PC-9 (cell line): ENCODE measurements around the gene SEC22A. TPM values are rescaled to one million over a fixed set of nuclear protein-coding genes. Genes with fewer than 3 reads are reported as not detected.

Source experiments
- BruUV-seq: library from RNA; stranded (reverse); fragments of 400-500 nt; replicated peaks from 2 replicates; lab custom pipeline; 2021; lab: Mats Ljungman, UMichigan
- CTCF ChIA-PET: fragments of 300-600 bp; sonication (Branson Sonifier 250); formaldehyde crosslinking; loops from one replicate; lab custom pipeline; 2022; ENCODE audit warnings: antibody characterized with exemption; lab: Charles Lee
- POLR2A ChIA-PET: fragments of 300-600 bp; sonication (Branson Sonifier 250); formaldehyde crosslinking; loops from one replicate; lab custom pipeline; 2022; ENCODE audit warnings: antibody characterized with exemption; ENCODE audit not compliant: unreplicated experiment; lab: Charles Lee
- DNase-seq, 2 experiments: peaks; one replicate each; pipeline versions ENCODE4 v3.0.0 to v3.0.0-alpha.2; 2015 to 2022; ENCODE audit warnings: mixed read lengths in 1 of 2
- H2AFZ ChIP-seq: fragments of 200-600 bp; sonication (generic); 2 replicates; pipeline ENCODE4 v1.8.1; 2017; ENCODE audit warnings: antibody characterized with exemption
- H3F3A ChIP-seq: fragments of 200-600 bp; sonication (generic); 2 replicates; pipeline ENCODE4 v1.8.1; 2017; ENCODE audit warnings: antibody characterized with exemption, mild to moderate bottlenecking, low read depth; ENCODE audit not compliant: insufficient read depth
- H3K27ac ChIP-seq: fragments of 200-600 bp; sonication (generic); 2 replicates; pipeline ENCODE4 v1.6.1; 2016; ENCODE audit warnings: mixed run types
- H3K27me3 ChIP-seq: fragments of 200-600 bp; sonication (generic); 2 replicates; pipeline ENCODE4 v1.6.1; 2016; ENCODE audit warnings: low read depth, mixed run types; ENCODE audit not compliant: insufficient read depth
- H3K36me3 ChIP-seq: fragments of 200-600 bp; sonication (generic); 2 replicates; pipeline ENCODE4 v1.6.1; 2016; ENCODE audit warnings: low read depth, mixed run types
- H3K4me1 ChIP-seq: fragments of 200-600 bp; sonication (generic); replicated peaks from 2 replicates; pipeline ENCODE4 v1.6.1; 2016; ENCODE audit warnings: mixed run types; ENCODE audit not compliant: insufficient read depth
- H3K4me2 ChIP-seq: fragments of 200-600 bp; sonication (generic); 2 replicates; pipeline ENCODE4 v1.6.1; 2017; ENCODE audit warnings: mixed run types
- H3K4me3 ChIP-seq: fragments of 200-600 bp; sonication (generic); 2 replicates; pipeline ENCODE4 v1.6.1; 2016; ENCODE audit warnings: mixed run types
- H3K79me2 ChIP-seq: fragments of 200-600 bp; sonication (generic); 2 replicates; pipeline ENCODE4 v1.6.1; 2017; ENCODE audit warnings: low read depth, mixed run types
- H3K9me2 ChIP-seq: fragments of 200-600 bp; sonication (generic); 2 replicates; pipeline ENCODE4 v1.8.1; 2017; ENCODE audit warnings: mild to moderate bottlenecking; ENCODE audit not compliant: insufficient read depth
- H3K9me3 ChIP-seq: fragments of 200-600 bp; sonication (generic); 2 replicates; pipeline ENCODE4 v1.8.1; 2016; ENCODE audit warnings: low read depth; ENCODE audit not compliant: insufficient read depth
- H4K20me1 ChIP-seq: fragments of 200-600 bp; sonication (generic); 2 replicates; pipeline ENCODE4 v1.8.1; 2017; ENCODE audit not compliant: insufficient read depth
- EZH2 ChIP-seq: fragments of 200-600 bp; sonication (generic); IDR thresholded peaks from 2 replicates; pipeline ENCODE4 v1.8.0; 2017; ENCODE audit warnings: antibody characterized with exemption, low read depth
- intact Hi-C: fragments of 100-400 bp; cut with micrococcal nuclease; formaldehyde crosslinking; loops from one replicate; pipeline ENCODE4 v1.10.0; 2022; ENCODE audit not compliant: unreplicated experiment
- total RNA-seq: library from RNA; stranded (reverse); gene quantifications from 2 replicates; pipeline ENCODE4 v1.2.3, GENCODE V29; 2021
- TF ChIP-seq, protein P1 (sequence below): fragments of 200-600 bp; sonication (generic); conservative IDR thresholded peaks from 2 replicates; pipeline ENCODE4 v1.6.1; 2017; ENCODE audit warnings: mixed run types, antibody characterized with exemption, mild to moderate bottlenecking, moderate library complexity

Gene SEC22A
- total RNA-seq, 1 experiment from 2014 or later: 20.2 TPM

DNA sequence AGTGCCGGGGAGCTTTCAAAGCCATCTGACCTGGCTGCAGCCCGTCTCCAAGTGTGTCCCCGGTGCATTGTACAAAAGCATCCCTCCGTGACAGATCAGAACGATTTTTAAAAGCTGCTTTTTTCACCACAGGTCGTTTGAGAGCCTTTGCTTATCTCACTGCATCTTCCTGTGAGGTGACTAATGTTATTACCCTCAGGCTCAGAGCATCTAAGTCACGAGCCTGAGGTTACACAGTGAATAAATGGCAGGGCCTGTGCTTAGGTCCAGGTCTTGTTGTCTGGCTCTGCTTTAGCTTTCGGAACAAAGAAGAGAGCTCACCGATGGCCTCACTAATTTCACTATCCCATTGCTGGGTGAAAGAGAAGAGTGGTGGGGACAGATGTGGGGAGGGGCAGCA is 83.3 kb downstream of the SEC22A start:
- no peaks in the 10 kb centered on the region for H3F3A ChIP-seq
- no peak overlapping the region for H2AFZ ChIP-seq
- CTCF ChIA-PET: interaction anchor here (0.5 kb wide), 1 partner anchor 58 kb away, joined by 6 read pairs; no protein-coding TSS in a partner anchor

DNA sequence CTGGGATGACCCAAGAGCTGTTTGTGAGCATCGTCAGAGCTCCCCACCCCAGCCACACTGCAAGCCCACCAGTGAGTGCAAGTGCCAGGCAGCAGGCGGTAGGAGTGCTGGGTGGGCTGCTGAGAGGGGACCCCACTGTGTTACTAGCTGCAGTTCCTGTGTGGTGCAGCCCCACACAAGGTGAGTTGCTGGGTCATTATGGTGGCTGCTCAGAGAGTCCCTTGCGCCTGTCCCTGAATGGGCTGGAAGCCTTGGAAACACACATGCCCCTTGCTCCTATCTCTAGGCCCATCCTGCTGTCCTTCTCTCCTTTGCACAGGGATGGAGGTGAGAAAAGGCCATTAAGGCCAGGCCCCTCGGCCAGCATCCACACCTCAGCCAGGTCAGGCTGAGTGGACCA is 83.7 kb downstream of the SEC22A start:
- Histone ChIP-seq H3K79me2 (no peaks in the 10 kb centered on the region), H3K9me3 (no peaks in the 10 kb centered on the region), H3K4me3 (no peak overlapping the region), H3K27ac (no peak overlapping the region), H3K36me3 (0 out of 2 replicates have a peak, but pooled peaks cover 3% of the 10 kb centered on the region), H3K4me2 (peak overlapping the region; percentile 28; the same call in 1 of the 2 replicates), H3K27me3 (no peaks in the 10 kb centered on the region), H3K4me1 (peaks cover 8% of the 10 kb centered on the region; the same call in 1 of the 2 replicates), H3K9me2 (no peaks in the 10 kb centered on the region), H4K20me1 (no peaks in the 10 kb centered on the region; the same call in none of the 2 replicates), H2AFZ (no peak overlapping the region), H3F3A (no peaks in the 10 kb centered on the region)
- POLR2A ChIA-PET: interaction anchor here (0.6 kb wide), 1 partner anchor 12 kb away, joined by 4 read pairs; no protein-coding TSS in a partner anchor
- intact Hi-C loops: no loop called here
- DNase-seq: no peak
- BruUV-seq: no TSS peak
- CTCF ChIA-PET: interaction anchor here (0.7 kb wide), 2 partner anchors 84 to 491 kb away, joined by 4 to 17 read pairs; partner anchors contain the start of gene SEC22A
- TF ChIP-seq EZH2: no peak
- TF ChIP-seq, protein P1, sequence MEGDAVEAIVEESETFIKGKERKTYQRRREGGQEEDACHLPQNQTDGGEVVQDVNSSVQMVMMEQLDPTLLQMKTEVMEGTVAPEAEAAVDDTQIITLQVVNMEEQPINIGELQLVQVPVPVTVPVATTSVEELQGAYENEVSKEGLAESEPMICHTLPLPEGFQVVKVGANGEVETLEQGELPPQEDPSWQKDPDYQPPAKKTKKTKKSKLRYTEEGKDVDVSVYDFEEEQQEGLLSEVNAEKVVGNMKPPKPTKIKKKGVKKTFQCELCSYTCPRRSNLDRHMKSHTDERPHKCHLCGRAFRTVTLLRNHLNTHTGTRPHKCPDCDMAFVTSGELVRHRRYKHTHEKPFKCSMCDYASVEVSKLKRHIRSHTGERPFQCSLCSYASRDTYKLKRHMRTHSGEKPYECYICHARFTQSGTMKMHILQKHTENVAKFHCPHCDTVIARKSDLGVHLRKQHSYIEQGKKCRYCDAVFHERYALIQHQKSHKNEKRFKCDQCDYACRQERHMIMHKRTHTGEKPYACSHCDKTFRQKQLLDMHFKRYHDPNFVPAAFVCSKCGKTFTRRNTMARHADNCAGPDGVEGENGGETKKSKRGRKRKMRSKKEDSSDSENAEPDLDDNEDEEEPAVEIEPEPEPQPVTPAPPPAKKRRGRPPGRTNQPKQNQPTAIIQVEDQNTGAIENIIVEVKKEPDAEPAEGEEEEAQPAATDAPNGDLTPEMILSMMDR: no peak

More for the DNA sequence above, 83.3 kb downstream of the SEC22A start:
- H3K4me2 ChIP-seq: peak overlapping the region; percentile 28; the same call in 1 of the 2 replicates
- TF ChIP-seq, protein P1: no peak
- TF ChIP-seq EZH2: no peak
- no peak overlapping the region for H3K27ac ChIP-seq
- no peaks in the 10 kb centered on the region for H3K79me2 ChIP-seq
- intact Hi-C loops: no loop called here
- H4K20me1 ChIP-seq: no peaks in the 10 kb centered on the region; the same call in none of the 2 replicates
- peak in 1 of 2 experiments; percentile 57 for DNase-seq
- no peaks in the 10 kb centered on the region for H3K9me2 ChIP-seq
- H3K4me1 ChIP-seq: peaks cover 8% of the 10 kb centered on the region; the same call in 1 of the 2 replicates
- POLR2A ChIA-PET: interaction anchor here (0.6 kb wide), 1 partner anchor 12 kb away, joined by 4 read pairs; no protein-coding TSS in a partner anchor
- H3K27me3 ChIP-seq: no peaks in the 10 kb centered on the region
- no peak overlapping the region for H3K4me3 ChIP-seq
- 0 out of 2 replicates have a peak, but pooled peaks cover 3% of the 10 kb centered on the region for H3K36me3 ChIP-seq
- H3K9me3 ChIP-seq: no peaks in the 10 kb centered on the region
- BruUV-seq: no TSS peak

DNA sequence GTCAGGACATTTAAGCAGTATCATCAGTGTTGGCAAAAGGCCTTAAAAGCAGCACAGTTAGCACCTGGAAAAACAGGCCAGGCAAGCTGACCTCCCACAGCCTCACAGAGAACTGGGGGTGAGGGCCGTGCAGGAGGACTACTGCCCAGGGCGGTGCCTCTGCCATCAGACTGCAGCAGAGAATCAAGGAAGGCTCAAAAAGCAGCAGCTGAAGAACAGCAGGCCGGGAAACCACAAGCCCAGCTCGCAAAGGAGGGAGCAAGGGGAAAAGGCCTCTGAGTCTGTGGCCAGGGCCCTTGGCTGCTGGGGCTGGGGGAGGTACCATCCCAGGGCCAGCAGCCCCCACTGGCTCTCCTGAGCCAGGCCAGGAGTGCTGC is 84.2 kb downstream of the SEC22A start:
- H3K4me1 ChIP-seq: peaks cover 8% of the 10 kb centered on the region; the same call in 1 of the 2 replicates
- CTCF ChIA-PET: interaction anchor here (0.7 kb wide), 2 partner anchors 84 to 490 kb away, joined by 4 to 17 read pairs; partner anchors contain the start of gene SEC22A
- no peak for TF ChIP-seq EZH2
- TF ChIP-seq, protein P1: no peak
- peak in 1 of 2 experiments; percentile 32 for DNase-seq
- no TSS peak for BruUV-seq
- no peaks in the 10 kb centered on the region for H3F3A ChIP-seq
- 0 out of 2 replicates have a peak, but pooled peaks cover 3% of the 10 kb centered on the region for H3K36me3 ChIP-seq
- H4K20me1 ChIP-seq: no peaks in the 10 kb centered on the region; the same call in none of the 2 replicates
- no peaks in the 10 kb centered on the region for H3K79me2 ChIP-seq
- H3K4me2 ChIP-seq: peak overlapping the region; percentile 28; the same call in 1 of the 2 replicates
- H3K27me3 ChIP-seq: no peaks in the 10 kb centered on the region
- intact Hi-C loops: no loop called here
- no peak overlapping the region for H3K27ac ChIP-seq
- H3K9me3 ChIP-seq: no peaks in the 10 kb centered on the region
- no peaks in the 10 kb centered on the region for H3K9me2 ChIP-seq
- no peak overlapping the region for H2AFZ ChIP-seq
- no peak overlapping the region for H3K4me3 ChIP-seq
- POLR2A ChIA-PET: interaction anchor here (0.6 kb wide), 1 partner anchor 893 kb away, joined by 3 read pairs; no protein-coding TSS in a partner anchor
